NT2/D1 (cell line): ENCODE measurements around the gene CHCHD4.

ENCODE experiments used
- YY1 ChIP-seq: IDR thresholded peaks from 2 replicates; pipeline ENCODE4 v1.6.1; 2011; ENCODE audit not compliant: insufficient read length, insufficient read depth
- ZNF274 ChIP-seq: IDR thresholded peaks from 2 replicates; pipeline ENCODE4 v1.6.1; 2011; ENCODE audit warnings: mild to moderate bottlenecking, low read depth, low read length

GRCh38 chr3:14093831-14094230, 30.8 kb downstream of the CHCHD4 start:
- TF ChIP-seq YY1 (no peak), ZNF274 (no peak)
